A549 (cell line): ENCODE measurements around the gene MGAT5.

Experiments
- BHLHE40 ChIP-seq: IDR thresholded peaks from 2 replicates; pipeline ENCODE4 v1.6.1; 2012; ENCODE audit warnings: low read depth, low read length, inconsistent platforms
- CBX2 ChIP-seq: fragments of 200-600 bp; sonication (generic); IDR thresholded peaks from 2 replicates; pipeline ENCODE4 v1.6.1; 2016; ENCODE audit warnings: low read depth, mild to moderate bottlenecking, borderline replicate concordance
- CTCF ChIP-seq: fragments of >200 bp; sonication (Bioruptor Twin); formaldehyde crosslinking; IDR thresholded peaks from 3 replicates; pipeline ENCODE4 v1.5.1; 2016
- FOSL2 ChIP-seq, 2 experiments: fragments of 450-650 bp in 1 of 2; fragments of >200 bp in 1 of 2; sonication (Bioruptor Twin) in 1 of 2; formaldehyde crosslinking; IDR thresholded peaks; 2 replicates each; pipeline versions ENCODE4 v1.5.0 to v1.6.1; 2016 to 2020; ENCODE audit warnings: mild to moderate bottlenecking in 1 of 2, moderate library complexity in 1 of 2
- JUN ChIP-seq, 2 experiments: fragments of >200 bp; sonication (Bioruptor Twin); formaldehyde crosslinking; IDR thresholded peaks; 2 replicates in 1 of 2; 3 replicates in 1 of 2; pipeline ENCODE4 v1.6.1; 2016 to 2017
- NFE2L2 ChIP-seq: fragments of 150-350 bp; conservative IDR thresholded peaks from 2 replicates; pipeline ENCODE4 v1.6.1; 2014; ENCODE audit warnings: low read length
- POLR2A ChIP-seq: IDR thresholded peaks from 2 replicates; pipeline ENCODE4 v1.6.1; 2012; ENCODE audit warnings: mild to moderate bottlenecking, low read length
- POLR2AphosphoS2 ChIP-seq: conservative IDR thresholded peaks from 2 replicates; pipeline ENCODE4 v1.6.1; 2012; ENCODE audit warnings: low read length, improper control_type of control experiment, inconsistent platforms
- RAD21 ChIP-seq, 2 experiments: fragments of >200 bp in 1 of 2; sonication (Bioruptor Twin) in 1 of 2; formaldehyde crosslinking in 1 of 2; IDR thresholded peaks in 1 of 2; conservative IDR thresholded peaks in 1 of 2; 2 replicates in 1 of 2; 3 replicates in 1 of 2; pipeline ENCODE4 v1.6.1; 2012 to 2018; ENCODE audit warnings: inconsistent platforms in 1 of 2
- REST ChIP-seq: fragments of 200-600 bp; sonication (generic); IDR thresholded peaks from 2 replicates; pipeline ENCODE4 v1.6.1; 2016; ENCODE audit warnings: antibody characterized with exemption, mild to moderate bottlenecking, moderate library complexity
- RFX5 ChIP-seq: fragments of 450-650 bp; IDR thresholded peaks from 2 replicates; pipeline ENCODE4 v1.7.1; 2014; ENCODE audit warnings: antibody characterized with exemption, mild to moderate bottlenecking, moderate library complexity
- TP53 ChIP-seq: fragments of 250-450 bp; sonication (Bioruptor Pico); IDR thresholded peaks from 2 replicates; pipeline ENCODE4 v1.5.0; 2021; ENCODE audit warnings: mild to moderate bottlenecking, moderate library complexity
- USF2 ChIP-seq: fragments of 450-650 bp; IDR thresholded peaks from 2 replicates; pipeline ENCODE4 v1.6.1; 2014; ENCODE audit warnings: antibody characterized with exemption

- no peak for TF ChIP-seq RAD21 (conservative IDR thresholded peaks at IDR 0.05 in 1 of 2, IDR thresholded peaks at IDR 0.05 in 1 of 2)
- TF ChIP-seq CTCF, result no peak
- no peak for TF ChIP-seq TP53 (CRISPR knock-in tag)
- TF ChIP-seq POLR2A, result no peak
- TF ChIP-seq JUN (IDR thresholded peaks at IDR 0.05), result no peak
- TF ChIP-seq BHLHE40, result no peak
- no peak for TF ChIP-seq NFE2L2
- TF ChIP-seq CBX2, result no peak
- TF ChIP-seq RFX5, result no peak
- TF ChIP-seq POLR2AphosphoS2, result no peak
- no peak for TF ChIP-seq FOSL2 (IDR thresholded peaks at IDR 0.05)
- no peak for TF ChIP-seq FOSL2 (CRISPR knock-in tag; IDR thresholded peaks at IDR 0.05)
- TF ChIP-seq REST, result no peak
- no peak for TF ChIP-seq USF2
These were observed 36.5 kb downstream of the MGAT5 start for GRCh38 chr2:134290358-134290757.
